ENCODE results near the gene HECTD4.
"Not testable (repeated sequence)": the region's sequence is repeated elsewhere in the genome, so short reads cannot be mapped to it uniquely, and the experiment has no call there.

The HECTD4 gene

GRCh38 chr12:112252184-112252583 lies 130.0 kb downstream of the HECTD4 start:
- DNase-seq = no peak

- not testable (repeated sequence) for DNase-seq
These were observed 137.3 kb downstream of the HECTD4 start for GRCh38 chr12:112244902-112245301.

GRCh38 chr12:112243255-112244110 lies 138.7 kb downstream of the HECTD4 start:
- no peak for DNase-seq

- no peak for DNase-seq
These were observed 141.1 kb downstream of the HECTD4 start for GRCh38 chr12:112241176-112241575.

- no peak for DNase-seq
These were observed 142.3 kb downstream of the HECTD4 start for GRCh38 chr12:112239881-112240280.

GRCh38 chr12:112239020-112239419 lies 143.2 kb downstream of the HECTD4 start:
- DNase-seq = no peak

- no peak for DNase-seq
These were observed 143.8 kb downstream of the HECTD4 start for GRCh38 chr12:112238441-112238840.

- no peak for DNase-seq
These were observed 145.4 kb downstream of the HECTD4 start for GRCh38 chr12:112236786-112237185.

- no peak for DNase-seq
These were observed 145.8 kb downstream of the HECTD4 start for GRCh38 chr12:112236386-112236785.

GRCh38 chr12:112234303-112234702 lies 147.9 kb downstream of the HECTD4 start:
- DNase-seq = no peak

- no peak for DNase-seq
These were observed 149.0 kb downstream of the HECTD4 start for GRCh38 chr12:112233242-112233641.

- DNase-seq = no peak
These were observed 152.1 kb downstream of the HECTD4 start for GRCh38 chr12:112230136-112230535.

GRCh38 chr12:112226768-112227167 lies 155.5 kb downstream of the HECTD4 start:
- DNase-seq = no peak

- not testable (repeated sequence) for DNase-seq
These were observed 161.6 kb downstream of the HECTD4 start for GRCh38 chr12:112220628-112221027.

GRCh38 chr12:112219195-112219594 lies 163.0 kb downstream of the HECTD4 start:
- no peak for DNase-seq

GRCh38 chr12:112218150-112218549 lies 164.1 kb downstream of the HECTD4 start:
- no peak for DNase-seq

- DNase-seq = no peak
These were observed 164.6 kb downstream of the HECTD4 start for GRCh38 chr12:112217647-112218046.

- no peak for DNase-seq
These were observed 166.0 kb downstream of the HECTD4 start for GRCh38 chr12:112216223-112216622.

GRCh38 chr12:112214064-112214463 lies 168.2 kb downstream of the HECTD4 start:
- no peak for DNase-seq

- no peak for DNase-seq
These were observed 173.8 kb downstream of the HECTD4 start for GRCh38 chr12:112208301-112208910.

- no peak for DNase-seq
These were observed 174.8 kb downstream of the HECTD4 start for GRCh38 chr12:112207397-112207924.

GRCh38 chr12:112206944-112207343 lies 175.3 kb downstream of the HECTD4 start:
- DNase-seq = no peak

- DNase-seq = no peak
These were observed 183.1 kb downstream of the HECTD4 start for GRCh38 chr12:112199136-112199535.

- DNase-seq = peak; percentile 36
These were observed 184.0 kb downstream of the HECTD4 start for GRCh38 chr12:112198120-112198733.

Data from activated CD4-positive, alpha-beta T cell treated with anti-CD3 and anti-CD28 coated beads, Interleukin-2, amount 50 U/mL, for 1 hour (primary cell).